Muscle of back (tissue), 11 donors: ENCODE data around the gene TMEM52. TPM values are rescaled to one million over a fixed set of nuclear protein-coding genes. Genes with fewer than 3 reads are reported as not detected.
"Not testable (repeated sequence)": the region's sequence is repeated elsewhere in the genome, so short reads cannot be mapped to it uniquely, and the experiment has no call there.

Experiments
- DNase-seq, 3 donors: peaks; one replicate each; pipeline versions ENCODE4 v3.0.0 to v3.0.0-alpha.2; 2013
- polyA plus RNA-seq, 10 donors: library from polyadenylated mRNA; unstranded; fragments of 120-200 nt; gene quantifications; one replicate each; pipeline ENCODE4 v1.2.1, GENCODE V29; 2013; ENCODE audit not compliant: insufficient read length in 10 of 10

The TMEM52 gene
- polyA plus RNA-seq, 10 donors, result 28.9 to 90.1 (median 70.3) TPM

DNA sequence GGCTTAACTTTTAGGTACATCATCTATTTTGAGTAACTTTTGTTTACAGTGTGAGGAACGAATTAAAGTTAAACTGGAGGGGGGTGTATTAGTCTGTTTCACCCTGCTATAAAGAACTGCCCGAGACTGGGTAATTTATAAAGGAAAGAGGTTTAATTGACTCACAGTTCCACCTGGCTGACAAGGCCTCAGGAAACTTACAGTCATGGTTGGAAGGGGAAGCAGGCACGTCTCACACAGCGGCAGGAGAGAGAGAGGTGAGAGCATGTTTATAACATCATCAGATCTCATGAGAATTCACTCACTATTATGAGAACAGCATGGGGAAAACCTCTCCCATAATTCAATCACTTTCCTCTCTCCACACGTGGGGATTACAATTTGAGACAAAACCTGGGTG is 31.9 kb upstream of the TMEM52 start:
- no peak for DNase-seq

DNA sequence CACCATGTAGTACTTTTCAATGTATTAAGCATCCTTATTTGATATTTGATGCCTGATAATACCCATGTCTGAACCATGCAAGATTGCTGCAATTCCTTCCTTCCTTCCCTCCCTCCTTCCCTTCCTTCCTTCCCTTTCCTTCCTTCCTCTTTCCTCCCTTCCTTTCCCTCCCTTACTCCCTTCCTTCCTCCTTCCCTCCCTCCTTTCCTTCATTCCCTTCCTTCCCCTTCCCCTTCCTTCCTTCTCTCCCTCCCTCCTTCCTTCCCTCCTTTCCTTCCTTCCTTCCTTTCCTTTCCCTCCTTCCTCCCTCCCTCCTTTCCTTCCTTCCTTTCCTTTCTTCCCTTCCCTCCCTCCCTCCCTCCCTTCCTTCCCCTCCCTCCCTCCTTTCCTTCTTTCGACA is 29.7 kb upstream of the TMEM52 start:
- DNase-seq, result no peak

DNA sequence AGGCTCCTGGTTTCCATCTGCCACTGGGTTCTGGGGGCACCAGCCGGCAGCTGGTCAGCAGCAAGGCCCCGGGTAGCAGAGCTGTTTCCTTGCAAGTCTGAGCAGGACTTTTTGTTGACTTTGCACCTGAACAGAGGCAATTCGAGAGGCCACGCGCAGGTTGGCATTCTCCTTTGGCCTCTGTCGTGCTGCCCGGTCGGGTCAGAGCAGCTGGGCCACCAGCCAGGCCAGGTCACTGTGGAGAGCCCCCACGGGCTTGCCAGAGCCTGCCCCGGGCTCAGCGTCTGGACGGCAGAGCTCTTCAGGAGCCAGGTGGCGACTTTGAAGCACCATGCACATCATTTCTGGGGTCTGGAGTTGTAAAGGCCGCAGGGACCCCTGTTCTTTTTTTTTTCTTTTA is 28.4 kb upstream of the TMEM52 start:
- DNase-seq, result no peak

- peak; percentile 8 to 75 (median 42) for DNase-seq
Measured at GRCh38 chr1:1946540-1946939, 27.5 kb upstream of the TMEM52 start.

DNA sequence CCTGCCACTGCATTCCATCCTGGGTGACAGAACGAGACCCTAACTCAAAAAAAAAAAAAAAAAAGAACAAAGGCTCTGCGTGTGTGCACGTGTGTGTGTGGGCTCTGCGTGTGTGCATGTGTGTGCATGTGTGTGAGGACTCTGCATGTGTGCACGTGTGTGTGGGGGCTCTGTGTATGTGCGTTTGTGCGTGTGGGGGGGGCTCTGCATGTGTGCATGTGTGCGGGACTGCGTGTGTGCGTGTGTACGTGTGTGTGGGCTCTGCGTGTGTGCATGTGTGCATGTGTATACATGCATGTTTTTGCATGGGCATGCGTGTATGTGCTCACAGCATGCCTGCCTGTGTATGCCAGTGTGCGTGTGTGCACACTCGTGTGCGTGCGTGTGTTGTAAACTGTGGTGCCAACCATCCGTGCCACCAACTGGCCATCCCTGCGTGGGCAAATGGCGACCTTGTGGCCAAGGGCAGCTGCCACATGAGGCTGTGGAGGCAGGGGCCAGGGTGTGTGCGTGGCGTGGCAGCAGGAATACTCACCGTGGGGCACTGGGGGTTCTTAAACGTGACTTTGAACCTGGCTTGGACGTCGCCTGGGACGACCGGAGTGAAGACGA is 26.8 kb upstream of the TMEM52 start:
- DNase-seq, result no peak

- peak in 2 of 3 donors; percentile 12 to 79 for DNase-seq
Measured at GRCh38 chr1:1943834-1944570, 24.9 kb upstream of the TMEM52 start.

DNA sequence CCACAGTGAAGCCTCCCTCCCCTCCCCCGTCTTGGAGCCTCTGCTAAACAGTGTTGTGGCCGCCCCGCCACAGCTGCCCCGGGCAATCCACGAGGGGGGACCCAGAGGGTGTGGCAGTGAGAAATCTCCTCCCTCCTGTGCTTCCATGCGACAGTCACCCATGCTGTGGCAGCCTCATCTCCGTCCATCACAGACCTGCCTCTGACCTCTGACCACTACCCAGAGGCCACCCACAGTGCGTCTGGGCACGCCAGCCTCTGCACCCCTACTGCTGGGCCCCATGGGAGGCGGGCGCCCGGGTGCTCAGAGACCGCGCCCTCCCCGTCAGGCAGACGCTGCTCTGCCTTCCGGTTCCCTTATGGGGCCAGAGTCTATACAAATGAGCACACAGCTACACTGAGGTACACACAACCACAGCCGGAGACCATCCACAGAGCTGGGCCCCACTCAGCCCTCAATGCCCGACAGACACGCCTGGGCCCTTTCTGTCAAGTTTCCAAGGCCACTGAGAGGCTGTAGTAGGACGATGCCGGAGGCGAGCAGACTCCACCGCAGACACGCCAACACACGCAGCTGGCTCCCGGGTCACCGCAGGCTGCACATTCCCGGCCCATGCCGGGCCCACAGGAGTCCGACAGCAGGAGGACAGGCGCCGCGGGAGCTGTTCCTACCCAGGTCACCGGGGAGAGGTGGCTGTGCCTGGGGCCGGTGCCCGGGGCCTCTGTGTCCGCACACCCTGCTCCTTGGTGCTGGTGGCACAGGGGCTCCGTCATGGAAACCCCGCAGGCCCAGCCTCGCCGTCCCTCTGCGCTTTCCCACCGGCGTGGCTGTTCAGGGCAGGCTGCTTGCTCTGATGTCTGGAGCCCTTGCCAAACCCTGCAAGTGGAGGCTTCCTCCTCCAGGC is 23.9 kb upstream of the TMEM52 start:
- DNase-seq, result no peak

DNA sequence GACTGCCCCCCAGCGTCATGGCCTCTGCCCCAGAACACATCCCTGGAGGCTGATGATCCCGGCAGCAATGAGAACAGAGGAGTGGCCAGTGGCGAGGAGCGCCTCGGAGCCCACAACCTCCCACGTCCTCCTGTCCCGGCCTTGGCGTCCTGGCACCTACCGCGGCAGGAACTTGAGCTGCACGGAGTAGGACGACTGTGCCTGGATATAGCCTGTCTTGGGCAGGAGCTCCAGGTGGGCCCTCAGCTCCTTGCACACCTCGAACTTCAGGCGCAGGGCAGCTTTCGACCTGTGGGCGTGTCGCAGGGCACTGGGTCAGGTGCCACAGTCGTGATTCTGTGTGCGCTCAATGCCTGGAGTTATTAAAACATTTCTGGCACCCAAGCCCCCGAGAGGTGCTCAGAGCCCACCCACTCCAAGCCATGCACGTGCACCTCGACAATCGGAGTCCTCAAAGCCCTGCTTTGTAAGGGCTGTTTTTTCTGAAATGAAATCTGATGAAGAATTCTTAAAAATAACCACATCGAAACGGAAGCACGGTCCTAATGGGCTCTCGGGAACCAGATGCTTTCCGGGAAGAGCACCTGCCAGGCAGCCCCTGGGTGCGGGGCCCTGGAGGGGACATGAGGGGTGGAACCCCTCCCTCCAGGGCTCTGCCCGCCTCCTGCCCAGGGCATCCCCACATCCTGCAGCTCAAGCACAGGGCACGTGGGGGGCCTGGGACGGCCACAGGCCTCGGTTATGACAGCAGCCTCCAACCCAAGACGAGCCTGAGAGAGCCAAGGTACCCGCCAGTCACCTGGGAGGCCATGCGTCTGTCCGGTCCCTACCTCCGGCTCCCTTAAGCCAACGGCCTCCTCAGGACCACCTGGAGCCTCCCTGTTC is 23.0 kb upstream of the TMEM52 start:
- no peak for DNase-seq

DNA sequence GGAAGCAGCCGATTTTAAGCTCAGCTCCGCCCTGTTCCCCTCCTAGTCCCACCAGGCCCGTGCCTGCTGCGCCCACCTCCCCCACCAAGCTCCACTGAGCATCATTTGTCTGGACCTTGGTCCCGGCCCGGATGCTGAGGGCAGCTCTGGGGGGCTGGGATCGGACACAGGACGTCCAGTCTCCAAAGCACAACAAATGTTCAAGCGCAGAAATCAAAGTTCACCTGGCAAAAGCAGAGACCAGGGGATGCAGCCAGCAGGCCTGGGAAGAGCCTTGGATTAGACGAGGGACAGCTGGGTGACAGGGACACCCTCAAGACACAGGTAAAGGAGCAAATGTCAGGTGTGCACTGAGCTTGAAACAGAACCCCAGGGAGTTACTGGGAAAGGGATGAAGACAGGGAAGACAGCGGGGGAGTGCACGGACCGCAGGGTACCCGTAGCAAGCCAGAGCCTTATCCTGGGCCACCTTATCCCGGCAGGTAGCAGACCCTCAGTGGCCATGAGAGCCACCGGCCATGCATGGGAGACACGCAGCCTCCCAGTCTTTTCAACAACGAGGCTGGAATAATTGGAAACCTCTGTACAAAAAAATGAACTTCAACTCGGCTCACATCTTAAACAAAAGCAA is 22.2 kb upstream of the TMEM52 start:
- DNase-seq, result no peak

GRCh38 chr1:1940123-1940425 is 21.0 kb upstream of the TMEM52 start:
- DNase-seq, result no peak

- no peak for DNase-seq
Measured at GRCh38 chr1:1939296-1940122, 20.4 kb upstream of the TMEM52 start.

GRCh38 chr1:1938613-1939295 is 19.7 kb upstream of the TMEM52 start:
- no peak for DNase-seq

GRCh38 chr1:1938276-1938573 is 19.1 kb upstream of the TMEM52 start:
- no peak for DNase-seq

DNA sequence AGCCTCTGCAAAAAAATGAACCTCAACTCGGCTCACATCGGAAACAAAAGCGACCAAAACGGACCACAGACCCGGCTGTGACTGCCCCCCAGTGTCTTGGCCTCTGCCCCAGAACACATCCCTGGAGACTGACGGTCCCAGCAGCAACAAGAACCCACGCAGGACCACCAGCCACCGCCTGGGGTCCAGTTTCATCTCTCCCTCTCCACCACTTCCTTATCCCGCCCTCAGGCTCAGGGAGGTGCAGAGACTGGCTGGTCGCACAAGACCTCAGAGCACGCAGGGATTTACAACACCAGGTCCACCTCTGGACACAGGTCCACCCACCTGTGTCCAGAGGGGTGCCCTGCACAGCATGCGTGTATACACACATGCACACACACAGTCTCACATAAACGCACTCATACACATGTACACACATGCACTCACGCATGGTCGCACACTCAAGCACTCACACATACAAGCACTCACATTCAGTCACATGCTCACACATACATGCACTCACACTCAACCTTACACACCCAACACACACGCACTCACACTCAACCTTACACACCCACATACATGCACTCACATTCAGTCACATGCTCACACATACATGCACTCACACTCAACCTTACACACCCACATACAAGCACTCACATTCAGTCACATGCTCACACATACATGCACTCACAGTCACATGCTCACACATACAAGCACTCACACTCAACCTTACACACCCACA is 18.6 kb upstream of the TMEM52 start:
- DNase-seq, result no peak

DNA sequence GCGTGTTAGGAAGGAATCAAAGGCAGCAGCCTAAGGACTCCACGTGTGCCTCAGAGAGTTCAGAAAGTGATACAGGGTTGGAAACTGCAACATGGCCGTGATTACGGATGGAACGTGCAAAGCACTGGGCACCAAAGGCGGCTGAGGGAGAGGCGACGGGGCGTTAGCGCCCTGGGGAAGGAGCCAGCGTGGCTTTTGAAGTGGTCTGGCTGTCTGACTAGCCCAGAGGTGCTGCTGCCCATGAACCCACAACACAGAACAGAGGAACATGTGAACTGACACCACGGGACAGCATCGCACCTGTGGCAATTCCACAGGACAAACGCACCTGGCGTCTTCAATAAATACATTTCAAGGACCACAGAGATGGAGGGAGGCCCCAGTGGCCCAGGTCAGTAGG is 18.0 kb upstream of the TMEM52 start:
- no peak for DNase-seq

DNA sequence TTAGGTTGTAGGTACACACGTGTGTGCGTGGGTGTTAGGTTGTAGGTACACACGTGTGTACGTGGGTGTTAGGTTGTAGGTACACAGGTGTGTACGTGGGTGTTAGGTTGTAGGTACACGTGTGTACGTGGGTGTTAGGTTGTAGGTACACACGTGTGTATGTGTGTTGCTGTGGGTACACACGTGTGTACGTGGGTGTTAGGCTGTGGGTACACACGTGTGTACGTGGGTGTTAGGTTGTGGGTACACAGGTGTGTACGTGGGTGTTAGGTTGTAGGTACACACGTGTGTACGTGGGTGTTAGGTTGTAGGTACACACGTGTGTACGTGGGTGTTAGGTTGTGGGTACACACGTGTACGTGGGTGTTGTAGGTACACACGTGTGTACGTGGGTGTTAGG is 15.8 kb upstream of the TMEM52 start:
- DNase-seq, result not testable (repeated sequence)

DNA sequence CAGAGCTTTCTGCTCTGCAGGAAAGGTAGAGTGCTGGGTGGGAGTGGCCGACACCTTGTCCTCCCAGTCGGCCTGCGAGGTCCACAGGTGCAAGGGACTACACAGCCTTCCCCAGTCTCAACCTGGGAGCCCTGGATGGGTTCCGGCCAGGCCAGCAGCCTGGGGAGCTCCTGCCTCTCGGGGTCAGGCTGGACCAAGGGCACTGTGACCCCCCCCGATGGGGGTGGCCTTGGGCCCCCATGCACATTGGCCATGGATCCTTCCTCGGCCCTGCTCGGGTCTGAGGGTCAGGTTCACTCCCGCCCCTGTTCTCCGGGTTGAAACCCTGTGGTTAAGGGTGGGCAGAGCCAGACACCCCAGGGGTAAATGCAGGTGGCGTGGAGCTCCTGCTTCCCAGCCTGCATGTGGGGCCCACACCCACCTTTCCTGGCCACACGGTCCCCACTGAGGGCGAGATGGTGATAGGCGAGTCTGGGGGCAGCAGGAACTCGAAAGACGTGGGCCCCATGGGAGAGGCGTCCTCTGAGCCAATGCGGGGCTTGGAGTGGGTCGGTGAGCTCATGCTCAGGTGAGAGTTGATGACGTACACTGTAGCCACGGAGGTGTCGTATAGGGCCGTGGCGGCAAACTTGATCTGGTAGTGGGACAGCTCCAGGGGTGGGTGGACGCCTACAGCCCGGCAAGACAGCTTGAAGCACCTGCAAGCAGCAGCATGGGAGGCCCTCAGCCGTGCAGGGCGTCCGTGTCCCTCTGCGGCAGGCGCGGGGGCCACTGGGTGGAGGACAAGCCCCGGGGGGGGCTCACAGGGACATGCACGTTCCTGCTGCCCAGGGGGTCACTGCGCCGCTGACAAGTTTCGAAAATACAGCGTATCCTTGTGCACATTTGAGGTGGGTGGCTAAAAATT is 10.8 kb upstream of the TMEM52 start:
- peak in 1 of 3 donors; percentile 0 for DNase-seq

GRCh38 chr1:1929102-1929638 is 10.1 kb upstream of the TMEM52 start:
- no peak for DNase-seq
